ENCODE results near the gene FZD2. TPM values are rescaled to one million over a fixed set of nuclear protein-coding genes. Genes with fewer than 3 reads are reported as not detected.

Gene FZD2
- total and polyA plus RNA-seq, 9 of the 15 experiments (the other 6 are each of a cell fraction or from before 2014, with no cell fraction given): 0.03 to 4.5 (median 1.1) TPM; not detected in 1

DNA sequence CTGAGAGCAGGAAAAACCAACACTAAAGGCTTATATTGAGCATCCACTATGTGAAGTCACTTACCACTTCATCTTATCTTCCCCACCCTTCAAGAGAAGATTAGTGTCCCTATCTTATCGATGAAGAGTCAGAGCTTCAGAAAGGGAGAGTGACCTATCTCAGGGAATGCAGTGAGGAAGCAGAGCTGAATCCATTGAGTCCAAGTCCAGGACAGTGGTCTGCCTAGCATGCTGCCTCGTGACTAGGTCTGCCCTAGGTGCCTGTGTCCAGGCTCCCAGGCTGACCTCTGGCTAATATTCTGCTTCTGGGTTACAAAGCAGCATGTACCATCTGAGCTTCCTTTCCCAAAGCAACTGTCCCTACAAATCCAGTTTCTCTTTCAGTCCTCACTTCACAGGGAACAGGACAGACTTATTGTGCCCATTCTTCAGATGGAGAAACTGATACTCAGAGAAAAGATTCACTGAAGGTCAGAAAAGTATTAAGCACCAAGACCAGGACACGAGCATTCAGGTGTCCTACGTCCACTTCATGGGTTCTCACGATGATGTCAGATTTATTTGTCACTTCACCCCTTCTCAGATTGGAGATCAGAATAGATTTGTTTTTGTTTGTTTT lies 13.3 kb upstream of the FZD2 start (continued):
- TF ChIP-seq SMARCA5 (IDR thresholded peaks at IDR 0.05) (peak; percentile 76; the same call in 1 of the 2 replicates), SIN3B (IDR thresholded peaks at IDR 0.05; ENCODE audit: low read depth) (no peak), ZFX (CRISPR knock-in tag; IDR thresholded peaks at IDR 0.05) (0 out of 2 replicates have a peak, but pooled peaks have one; percentile 2), XRCC4 (IDR thresholded peaks at IDR 0.05; ENCODE audit: extremely low read depth, insufficient read depth, insufficient read length) (no peak), PTBP1 (IDR thresholded peaks at IDR 0.05; ENCODE audit: low read depth, low read length) (0 out of 2 replicates have a peak, but pooled peaks have one; percentile 51), RBM25 (IDR thresholded peaks at IDR 0.05; ENCODE audit: low read depth, low read length, severe bottlenecking) (peak; percentile 91), CBFA2T2 (conservative IDR thresholded peaks at IDR 0.05) (peak; percentile 81), CBFA2T3 (IDR thresholded peaks at IDR 0.05) (peak; percentile 87), ZC3H8 (IDR thresholded peaks at IDR 0.05) (no peak), SMARCE1 (IDR thresholded peaks at IDR 0.05) (peak; percentile 79; the same call in 1 of the 2 replicates), RBM17 (IDR thresholded peaks at IDR 0.05; ENCODE audit: borderline replicate concordance, low read depth, low read length) (no peak), SMARCA4 (IDR thresholded peaks at IDR 0.05) (peak; percentile 67; the same call in 1 of the 2 replicates), HNRNPLL (IDR thresholded peaks at IDR 0.05; ENCODE audit: low read depth, low read length, poor library complexity, severe bottlenecking) (no peak), TAL1 (IDR thresholded peaks at IDR 0.05) (peak; percentile 72), ZNF561 (CRISPR knock-in tag; conservative IDR thresholded peaks at IDR 0.05) (no peak), NEUROD1 (IDR thresholded peaks at IDR 0.05; ENCODE audit: borderline replicate concordance, low read depth, low read length, partially characterized antibody) (no peak), HDGF (IDR thresholded peaks at IDR 0.05) (0 out of 2 replicates have a peak, but pooled peaks have one; percentile 47), ADNP (tag; IDR thresholded peaks at IDR 0.05) (peak; percentile 99), CHD4 (IDR thresholded peaks at IDR 0.05; ENCODE audit: insufficient read depth, insufficient replicate concordance, low read depth, low read length, poor library complexity, severe bottlenecking) (peak; percentile 74), TCF3 (CRISPR knock-in tag; IDR thresholded peaks at IDR 0.05) (peak; percentile 80), SOX6 (IDR thresholded peaks at IDR 0.05) (peak; percentile 33; the same call in 1 of the 2 replicates), CTBP1 (IDR thresholded peaks at IDR 0.05; ENCODE audit: borderline replicate concordance) (peak; percentile 85; the same call in 1 of the 2 replicates), EP300 (IDR thresholded peaks at IDR 0.05; ENCODE audit: low read length) (peak; percentile 55), MAZ (CRISPR knock-in tag; conservative IDR thresholded peaks at IDR 0.05 in 1 of 2, IDR thresholded peaks at IDR 0.05 in 1 of 2) (no peak)
- TF ChIP-seq, protein P1, sequence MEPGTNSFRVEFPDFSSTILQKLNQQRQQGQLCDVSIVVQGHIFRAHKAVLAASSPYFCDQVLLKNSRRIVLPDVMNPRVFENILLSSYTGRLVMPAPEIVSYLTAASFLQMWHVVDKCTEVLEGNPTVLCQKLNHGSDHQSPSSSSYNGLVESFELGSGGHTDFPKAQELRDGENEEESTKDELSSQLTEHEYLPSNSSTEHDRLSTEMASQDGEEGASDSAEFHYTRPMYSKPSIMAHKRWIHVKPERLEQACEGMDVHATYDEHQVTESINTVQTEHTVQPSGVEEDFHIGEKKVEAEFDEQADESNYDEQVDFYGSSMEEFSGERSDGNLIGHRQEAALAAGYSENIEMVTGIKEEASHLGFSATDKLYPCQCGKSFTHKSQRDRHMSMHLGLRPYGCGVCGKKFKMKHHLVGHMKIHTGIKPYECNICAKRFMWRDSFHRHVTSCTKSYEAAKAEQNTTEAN (CRISPR knock-in tag; IDR thresholded peaks at IDR 0.05): no peak
- TF ChIP-seq, protein P2, sequence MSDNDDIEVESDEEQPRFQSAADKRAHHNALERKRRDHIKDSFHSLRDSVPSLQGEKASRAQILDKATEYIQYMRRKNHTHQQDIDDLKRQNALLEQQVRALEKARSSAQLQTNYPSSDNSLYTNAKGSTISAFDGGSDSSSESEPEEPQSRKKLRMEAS (CRISPR knock-in tag; IDR thresholded peaks at IDR 0.05): no peak
- TF ChIP-seq, protein P3, sequence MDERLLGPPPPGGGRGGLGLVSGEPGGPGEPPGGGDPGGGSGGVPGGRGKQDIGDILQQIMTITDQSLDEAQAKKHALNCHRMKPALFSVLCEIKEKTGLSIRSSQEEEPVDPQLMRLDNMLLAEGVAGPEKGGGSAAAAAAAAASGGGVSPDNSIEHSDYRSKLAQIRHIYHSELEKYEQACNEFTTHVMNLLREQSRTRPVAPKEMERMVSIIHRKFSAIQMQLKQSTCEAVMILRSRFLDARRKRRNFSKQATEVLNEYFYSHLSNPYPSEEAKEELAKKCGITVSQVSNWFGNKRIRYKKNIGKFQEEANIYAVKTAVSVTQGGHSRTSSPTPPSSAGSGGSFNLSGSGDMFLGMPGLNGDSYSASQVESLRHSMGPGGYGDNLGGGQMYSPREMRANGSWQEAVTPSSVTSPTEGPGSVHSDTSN (CRISPR knock-in tag; IDR thresholded peaks at IDR 0.05; ENCODE audit: low read depth): no peak
- TF ChIP-seq, protein P3 (tag; conservative IDR thresholded peaks at IDR 0.05; ENCODE audit: low read depth): 0 out of 2 replicates have a peak, but pooled peaks have one; percentile 10

All from K562 (cell line).